WERI-Rb-1 (cell line): ENCODE data around the gene MACROD2.

Source experiments
- DNase-seq: peaks from one replicate; pipeline ENCODE4 v3.0.0-alpha.2; 2020
- H3K27ac ChIP-seq: fragments of 250-450 bp; sonication (Bioruptor Pico); 2 replicates; pipeline ENCODE4 v1.5.1; 2020; ENCODE audit warnings: mild to moderate bottlenecking, moderate library complexity
- H3K27me3 ChIP-seq: fragments of 250-450 bp; sonication (Bioruptor Pico); 2 replicates; pipeline ENCODE4 v1.5.1; 2021; ENCODE audit warnings: mild to moderate bottlenecking, low read depth, moderate library complexity; ENCODE audit not compliant: insufficient read depth, severe bottlenecking
- H3K36me3 ChIP-seq: fragments of 250-450 bp; sonication (Bioruptor Pico); 2 replicates; pipeline ENCODE4 v1.5.1; 2020; ENCODE audit warnings: mild to moderate bottlenecking, moderate library complexity
- H3K4me3 ChIP-seq: 2 replicates; pipeline ENCODE4 v1.5.1; 2011; ENCODE audit warnings: low read depth, mild to moderate bottlenecking, control low read depth, low read length
- H3K9me3 ChIP-seq: fragments of 250-450 bp; sonication (Bioruptor Pico); 2 replicates; pipeline ENCODE4 v1.5.1; 2021; ENCODE audit warnings: mild to moderate bottlenecking, moderate library complexity; ENCODE audit not compliant: severe bottlenecking
- CTCF ChIP-seq: IDR thresholded peaks from 2 replicates; pipeline ENCODE4 v1.5.1; 2011; ENCODE audit warnings: low read depth, mild to moderate bottlenecking, control low read depth, inconsistent platforms, low read length

MACROD2 gene

DNA sequence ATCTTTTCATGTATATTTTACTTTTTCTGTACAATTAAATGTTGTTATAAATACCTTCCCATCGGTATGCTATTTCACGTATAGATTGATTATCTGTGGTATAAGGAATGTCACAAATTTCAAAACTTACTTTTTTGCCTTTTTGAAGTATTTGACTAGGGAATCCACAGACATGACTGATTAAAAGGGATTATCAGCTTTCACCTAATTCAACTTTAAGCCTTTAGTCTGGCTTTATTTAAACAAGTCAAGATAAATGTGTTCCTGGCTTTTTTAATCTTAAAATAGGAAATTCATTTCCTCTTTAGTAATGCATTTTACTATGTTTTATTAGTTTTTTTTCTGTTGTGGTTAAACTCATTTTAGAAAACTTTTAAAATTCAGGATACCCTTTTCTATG is 160.0 kb downstream of the MACROD2 start:
- Histone ChIP-seq H3K27ac (no peak overlapping the region), H3K36me3 (no peaks in the 10 kb centered on the region), H3K9me3 (no peaks in the 10 kb centered on the region), H3K27me3 (no peaks in the 10 kb centered on the region), H3K4me3 (no peak overlapping the region)
- no peak for DNase-seq
- no peak for TF ChIP-seq CTCF

GRCh38 chr20:14178528-14178927 is 183.2 kb downstream of the MACROD2 start:
- Histone ChIP-seq H3K27me3 (no peaks in the 10 kb centered on the region), H3K36me3 (no peaks in the 10 kb centered on the region), H3K27ac (no peak overlapping the region), H3K4me3 (no peak overlapping the region), H3K9me3 (peaks cover 17% of the 10 kb centered on the region)
- no peak for DNase-seq
- TF ChIP-seq CTCF: no peak

GRCh38 chr20:14178952-14179351 is 183.6 kb downstream of the MACROD2 start:
- DNase-seq: no peak

GRCh38 chr20:14189794-14190402 is 194.6 kb downstream of the MACROD2 start:
- TF ChIP-seq CTCF: peak; percentile 24; the same call in 1 of the 2 replicates
- H3K36me3 ChIP-seq: no peaks in the 10 kb centered on the region
- no peak overlapping the region for H3K27ac ChIP-seq
- no peak overlapping the region for H3K4me3 ChIP-seq
- no peak for DNase-seq
- H3K27me3 ChIP-seq: no peaks in the 10 kb centered on the region
- no peaks in the 10 kb centered on the region for H3K9me3 ChIP-seq

More at GRCh38 chr20:14178952-14179351, 183.6 kb downstream of the MACROD2 start:
- Histone ChIP-seq H3K27me3 (no peaks in the 10 kb centered on the region), H3K36me3 (no peaks in the 10 kb centered on the region), H3K9me3 (peaks cover 16% of the 10 kb centered on the region), H3K27ac (no peak overlapping the region), H3K4me3 (no peak overlapping the region)
- no peak for TF ChIP-seq CTCF

- H3K4me3 ChIP-seq: no peak overlapping the region
- H3K9me3 ChIP-seq: no peaks in the 10 kb centered on the region
- no peak for TF ChIP-seq CTCF
- no peak overlapping the region for H3K27ac ChIP-seq
- DNase-seq: no peak
- H3K36me3 ChIP-seq: no peaks in the 10 kb centered on the region
- no peaks in the 10 kb centered on the region for H3K27me3 ChIP-seq
Measured at GRCh38 chr20:14191559-14191958, 196.2 kb downstream of the MACROD2 start.

- no peak overlapping the region for H3K27ac ChIP-seq
- no peaks in the 10 kb centered on the region for H3K9me3 ChIP-seq
- H3K4me3 ChIP-seq: no peak overlapping the region
- DNase-seq: no peak
- TF ChIP-seq CTCF: no peak
- H3K36me3 ChIP-seq: no peaks in the 10 kb centered on the region
- H3K27me3 ChIP-seq: no peaks in the 10 kb centered on the region
Measured at GRCh38 chr20:14193443-14193842, 198.1 kb downstream of the MACROD2 start.
